ENCODE measurements around the gene TMEM255B. TPM values are rescaled to one million over a fixed set of nuclear protein-coding genes. Genes with fewer than 3 reads are reported as not detected.

TMEM255B gene
- total RNA-seq, 1 donor from 2014 or later: 1.5 TPM

DNA sequence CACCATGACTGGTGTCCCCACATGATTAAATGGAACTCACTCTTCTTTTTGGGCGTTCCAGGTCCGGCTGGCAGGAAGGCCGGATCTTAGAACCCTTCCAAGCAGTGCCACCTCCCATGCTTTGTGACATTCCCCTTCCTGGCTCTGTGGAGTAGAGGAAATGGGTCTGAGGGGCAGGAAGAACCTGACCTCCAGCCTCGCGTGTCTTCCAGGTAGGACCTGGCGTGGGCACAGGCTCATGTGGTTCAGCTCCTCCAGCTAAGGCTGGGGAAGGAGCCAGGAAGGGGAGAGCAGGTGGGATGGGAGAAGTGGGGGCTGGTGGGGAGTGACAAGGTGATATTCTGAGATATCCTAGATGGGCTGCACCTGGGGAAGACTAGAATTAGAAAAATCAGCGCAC, 2.1 kb downstream of the TMEM255B start:
- peaks cover 62% of the 10 kb centered on the region for H3K27me3 Mint-ChIP-seq

DNA sequence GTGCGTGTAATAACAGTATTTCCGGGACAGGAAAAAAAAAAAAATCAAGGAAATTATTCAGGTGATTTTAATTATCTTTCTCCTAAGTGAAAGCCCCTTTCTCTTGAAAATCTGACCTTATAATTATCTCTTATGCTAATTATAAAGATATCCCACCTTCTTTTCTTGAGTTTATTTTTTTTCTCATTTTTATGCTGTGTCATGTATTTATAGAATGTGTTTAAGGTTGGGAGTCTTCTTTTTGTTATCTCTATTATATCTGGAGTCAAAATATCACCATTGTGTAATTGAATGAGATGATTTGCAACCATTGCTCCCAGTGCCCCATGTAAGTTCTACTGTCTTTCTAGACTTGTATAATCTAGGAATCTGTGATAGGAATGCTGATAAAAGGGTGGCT, 3.0 kb downstream of the TMEM255B start:
- Mint-ChIP-seq H3K27ac (no peak overlapping the region), H3K9me3 (ENCODE audit: low read depth) (no peaks in the 10 kb centered on the region), H3K4me3 (ENCODE audit: low read depth) (no peak overlapping the region), H3K4me1 (ENCODE audit: low read depth) (peaks cover 7% of the 10 kb centered on the region), H3K36me3 (ENCODE audit: insufficient read depth) (no peaks in the 10 kb centered on the region), H3K27me3 (peaks cover 58% of the 10 kb centered on the region)
- TF ChIP-seq, protein P1, sequence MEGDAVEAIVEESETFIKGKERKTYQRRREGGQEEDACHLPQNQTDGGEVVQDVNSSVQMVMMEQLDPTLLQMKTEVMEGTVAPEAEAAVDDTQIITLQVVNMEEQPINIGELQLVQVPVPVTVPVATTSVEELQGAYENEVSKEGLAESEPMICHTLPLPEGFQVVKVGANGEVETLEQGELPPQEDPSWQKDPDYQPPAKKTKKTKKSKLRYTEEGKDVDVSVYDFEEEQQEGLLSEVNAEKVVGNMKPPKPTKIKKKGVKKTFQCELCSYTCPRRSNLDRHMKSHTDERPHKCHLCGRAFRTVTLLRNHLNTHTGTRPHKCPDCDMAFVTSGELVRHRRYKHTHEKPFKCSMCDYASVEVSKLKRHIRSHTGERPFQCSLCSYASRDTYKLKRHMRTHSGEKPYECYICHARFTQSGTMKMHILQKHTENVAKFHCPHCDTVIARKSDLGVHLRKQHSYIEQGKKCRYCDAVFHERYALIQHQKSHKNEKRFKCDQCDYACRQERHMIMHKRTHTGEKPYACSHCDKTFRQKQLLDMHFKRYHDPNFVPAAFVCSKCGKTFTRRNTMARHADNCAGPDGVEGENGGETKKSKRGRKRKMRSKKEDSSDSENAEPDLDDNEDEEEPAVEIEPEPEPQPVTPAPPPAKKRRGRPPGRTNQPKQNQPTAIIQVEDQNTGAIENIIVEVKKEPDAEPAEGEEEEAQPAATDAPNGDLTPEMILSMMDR (IDR thresholded peaks at IDR 0.05; ENCODE audit: unreplicated experiment): no peak
- no peak for DNase-seq (ENCODE audit: low spot score, unreplicated experiment)

More for the DNA sequence above, 2.1 kb downstream of the TMEM255B start:
- no peak for DNase-seq (ENCODE audit: low spot score, unreplicated experiment)
- Mint-ChIP-seq H3K4me3 (ENCODE audit: low read depth) (no peak overlapping the region), H3K9me3 (ENCODE audit: low read depth) (no peaks in the 10 kb centered on the region), H3K36me3 (ENCODE audit: insufficient read depth) (no peaks in the 10 kb centered on the region), H3K27ac (no peak overlapping the region), H3K4me1 (ENCODE audit: low read depth) (peaks cover 7% of the 10 kb centered on the region)
- TF ChIP-seq, protein P1 (IDR thresholded peaks at IDR 0.05; ENCODE audit: unreplicated experiment): no peak

DNA sequence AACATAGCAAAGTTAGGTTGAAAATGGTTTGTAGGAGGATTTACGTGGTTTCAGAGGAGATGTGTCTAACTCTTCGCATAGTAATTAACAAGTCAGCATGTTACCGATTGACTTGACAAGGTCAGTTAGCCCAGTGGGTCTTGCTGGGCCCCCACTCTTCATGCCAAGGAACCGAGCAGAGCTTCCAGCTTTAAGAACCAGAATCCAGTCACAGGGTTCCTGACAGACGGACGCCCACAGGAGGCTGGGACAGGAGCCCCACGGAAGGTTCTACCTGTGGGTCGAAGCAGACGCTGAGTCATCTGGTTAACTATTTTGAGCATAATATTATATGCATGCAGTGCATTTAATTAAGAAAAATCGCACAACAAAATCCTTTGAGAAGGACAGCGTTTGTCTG, 3.5 kb downstream of the TMEM255B start:
- H3K27me3 Mint-ChIP-seq: peaks cover 54% of the 10 kb centered on the region
- H3K4me1 Mint-ChIP-seq (ENCODE audit: low read depth): peaks cover 7% of the 10 kb centered on the region
- no peak for DNase-seq (ENCODE audit: low spot score, unreplicated experiment)
- no peaks in the 10 kb centered on the region for H3K36me3 Mint-ChIP-seq (ENCODE audit: insufficient read depth)
- TF ChIP-seq, protein P1 (IDR thresholded peaks at IDR 0.05; ENCODE audit: unreplicated experiment): no peak
- H3K4me3 Mint-ChIP-seq (ENCODE audit: low read depth): no peak overlapping the region
- H3K27ac Mint-ChIP-seq: no peak overlapping the region
- no peaks in the 10 kb centered on the region for H3K9me3 Mint-ChIP-seq (ENCODE audit: low read depth)

DNA sequence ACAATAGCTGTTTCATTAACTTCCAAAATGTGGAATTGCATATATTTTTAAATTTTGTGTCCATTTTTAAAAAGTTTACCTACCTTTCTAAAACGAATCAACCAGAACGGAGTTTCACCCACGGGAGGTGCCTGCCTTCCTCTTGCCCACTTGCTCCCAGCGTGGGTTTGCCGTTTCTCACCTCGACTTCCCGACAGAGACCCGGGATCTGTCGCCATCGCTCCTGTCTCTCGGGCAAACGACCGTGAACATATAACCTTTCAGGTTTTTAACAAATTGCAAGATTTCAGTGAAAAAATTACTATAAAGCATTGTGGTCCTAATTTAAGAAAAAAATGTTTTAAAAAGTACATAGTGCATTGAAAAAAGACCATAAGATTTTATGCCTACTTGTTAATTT, 4.2 kb downstream of the TMEM255B start:
- no peak for DNase-seq (ENCODE audit: low spot score, unreplicated experiment)
- H3K36me3 Mint-ChIP-seq (ENCODE audit: insufficient read depth): no peaks in the 10 kb centered on the region
- H3K4me1 Mint-ChIP-seq (ENCODE audit: low read depth): peaks cover 7% of the 10 kb centered on the region
- H3K4me3 Mint-ChIP-seq (ENCODE audit: low read depth): no peak overlapping the region
- no peak overlapping the region for H3K27ac Mint-ChIP-seq
- H3K9me3 Mint-ChIP-seq (ENCODE audit: low read depth): no peaks in the 10 kb centered on the region
- H3K27me3 Mint-ChIP-seq: peaks cover 50% of the 10 kb centered on the region
- TF ChIP-seq, protein P1 (IDR thresholded peaks at IDR 0.05; ENCODE audit: unreplicated experiment): no peak

DNA sequence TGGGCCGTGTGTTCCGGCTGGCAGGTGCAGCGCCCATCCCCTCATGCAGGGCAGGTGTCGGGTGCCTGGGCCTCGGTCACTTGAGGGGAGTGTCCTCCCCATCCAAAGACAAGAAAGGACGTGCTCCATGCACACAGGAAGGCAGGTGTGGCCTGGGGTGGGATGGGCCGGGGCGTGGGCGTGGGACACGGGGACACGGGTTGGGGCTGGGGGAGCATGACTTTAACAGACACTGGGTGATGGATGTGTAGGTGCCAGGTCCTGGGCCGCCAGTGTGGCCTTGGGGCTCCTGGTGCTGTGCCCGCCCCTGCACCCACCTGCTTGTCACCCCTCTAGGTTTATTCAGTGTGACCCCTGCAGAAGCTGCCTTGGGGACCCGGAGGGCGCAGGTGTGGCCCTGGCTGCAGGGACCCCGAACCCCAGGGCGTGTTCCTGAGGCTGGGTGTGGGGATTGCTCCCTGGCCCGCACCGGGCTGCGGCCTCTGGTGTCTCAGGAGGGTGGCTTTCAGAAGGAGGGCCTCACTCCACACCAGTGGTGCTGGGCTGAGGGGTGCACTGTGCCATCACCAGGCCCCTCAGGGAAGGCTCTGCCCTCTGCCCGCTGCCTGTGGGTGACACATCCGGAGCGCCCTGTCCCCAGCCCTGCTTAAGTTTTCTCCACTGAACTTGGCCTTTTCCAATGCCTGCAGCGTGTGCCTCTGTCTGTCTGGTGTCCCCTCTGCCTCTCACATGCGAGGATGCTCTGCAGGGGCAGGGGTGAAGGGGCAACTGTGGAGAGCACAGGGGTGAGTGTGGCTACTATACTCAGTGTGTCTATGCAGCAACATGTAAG, 5.2 kb downstream of the TMEM255B start:
- no peaks in the 10 kb centered on the region for H3K9me3 Mint-ChIP-seq (ENCODE audit: low read depth)
- H3K4me1 Mint-ChIP-seq (ENCODE audit: low read depth): peaks cover 5% of the 10 kb centered on the region
- H3K27ac Mint-ChIP-seq: no peak overlapping the region
- TF ChIP-seq, protein P1 (IDR thresholded peaks at IDR 0.05; ENCODE audit: unreplicated experiment): no peak
- no peaks in the 10 kb centered on the region for H3K36me3 Mint-ChIP-seq (ENCODE audit: insufficient read depth)
- no peak for DNase-seq (ENCODE audit: low spot score, unreplicated experiment)
- peaks cover 46% of the 10 kb centered on the region for H3K27me3 Mint-ChIP-seq
- H3K4me3 Mint-ChIP-seq (ENCODE audit: low read depth): no peak overlapping the region
